ENCODE measurements around the gene ALDH1A3.

ALDH1A3 gene

GRCh38 chr15:100920516-100921135 lies 41.0 kb downstream of the ALDH1A3 start:
- TF ChIP-seq, protein P1, sequence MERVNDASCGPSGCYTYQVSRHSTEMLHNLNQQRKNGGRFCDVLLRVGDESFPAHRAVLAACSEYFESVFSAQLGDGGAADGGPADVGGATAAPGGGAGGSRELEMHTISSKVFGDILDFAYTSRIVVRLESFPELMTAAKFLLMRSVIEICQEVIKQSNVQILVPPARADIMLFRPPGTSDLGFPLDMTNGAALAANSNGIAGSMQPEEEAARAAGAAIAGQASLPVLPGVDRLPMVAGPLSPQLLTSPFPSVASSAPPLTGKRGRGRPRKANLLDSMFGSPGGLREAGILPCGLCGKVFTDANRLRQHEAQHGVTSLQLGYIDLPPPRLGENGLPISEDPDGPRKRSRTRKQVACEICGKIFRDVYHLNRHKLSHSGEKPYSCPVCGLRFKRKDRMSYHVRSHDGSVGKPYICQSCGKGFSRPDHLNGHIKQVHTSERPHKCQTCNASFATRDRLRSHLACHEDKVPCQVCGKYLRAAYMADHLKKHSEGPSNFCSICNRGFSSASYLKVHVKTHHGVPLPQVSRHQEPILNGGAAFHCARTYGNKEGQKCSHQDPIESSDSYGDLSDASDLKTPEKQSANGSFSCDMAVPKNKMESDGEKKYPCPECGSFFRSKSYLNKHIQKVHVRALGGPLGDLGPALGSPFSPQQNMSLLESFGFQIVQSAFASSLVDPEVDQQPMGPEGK (CRISPR knock-in tag; IDR thresholded peaks at IDR 0.05; ENCODE audit: borderline replicate concordance), result no peak
- TF ChIP-seq PPARA (CRISPR knock-in tag; IDR thresholded peaks at IDR 0.05; ENCODE audit: borderline replicate concordance) (no peak), ZNF8 (CRISPR knock-in tag; IDR thresholded peaks at IDR 0.05) (no peak), CSRNP3 (CRISPR knock-in tag; IDR thresholded peaks at IDR 0.05) (no peak), ISL1 (CRISPR knock-in tag; IDR thresholded peaks at IDR 0.05) (no peak)
- no peak for ATAC-seq

DNA sequence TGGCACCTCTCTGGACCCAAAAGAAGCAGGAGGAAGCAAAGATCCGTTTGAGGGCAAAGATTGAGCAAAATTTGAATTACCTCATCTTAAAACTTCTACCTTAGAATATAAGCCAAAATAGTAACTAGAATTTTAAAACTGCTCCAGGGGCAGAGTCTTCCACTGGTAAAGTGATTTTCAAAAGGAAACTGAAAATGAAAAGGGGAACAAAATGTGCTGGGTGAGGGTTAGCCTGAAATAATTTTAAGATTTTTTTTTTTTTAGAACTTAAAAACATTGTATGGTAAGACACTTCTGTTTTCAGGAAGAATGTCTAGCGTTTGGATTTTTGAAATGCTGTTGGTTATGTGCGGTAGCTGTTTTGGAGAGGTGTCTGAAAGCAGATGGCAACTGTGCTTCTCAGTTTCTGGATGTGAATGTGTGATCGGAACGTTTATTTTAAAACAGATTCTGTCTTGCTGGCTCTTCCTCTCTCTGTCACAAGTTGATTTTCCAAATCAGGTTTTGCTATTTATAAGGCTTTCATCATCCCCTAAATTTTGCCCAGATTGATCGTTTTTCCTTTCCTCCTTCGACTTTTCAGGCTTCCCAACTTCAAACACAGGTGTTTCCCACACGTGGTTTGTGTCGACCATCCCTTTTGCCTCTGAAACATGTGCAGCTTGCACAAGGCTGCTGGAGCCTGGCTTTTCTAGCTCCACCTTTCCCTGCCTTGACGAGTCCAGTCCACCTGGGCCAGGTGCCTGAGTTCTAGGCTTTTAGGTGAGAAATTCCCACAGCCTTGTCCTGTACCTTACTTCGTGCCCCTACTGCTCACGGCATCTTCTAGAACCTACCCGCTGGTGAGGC lies 42.8 kb downstream of the ALDH1A3 start:
- ATAC-seq, result no peak
- no peak for TF ChIP-seq CREB5 (CRISPR knock-in tag; IDR thresholded peaks at IDR 0.05; ENCODE audit: low read depth)
- TF ChIP-seq PPARA (CRISPR knock-in tag; IDR thresholded peaks at IDR 0.05; ENCODE audit: borderline replicate concordance), result no peak

- ATAC-seq, result no peak
- no peak for TF ChIP-seq CSDC2 (CRISPR knock-in tag; IDR thresholded peaks at IDR 0.05)
- TF ChIP-seq SNAI2 (CRISPR knock-in tag; IDR thresholded peaks at IDR 0.05), result no peak
- no peak for TF ChIP-seq TCF4 (CRISPR knock-in tag; IDR thresholded peaks at IDR 0.05; ENCODE audit: borderline replicate concordance)
- no peak for TF ChIP-seq ARNTL (CRISPR knock-in tag; IDR thresholded peaks at IDR 0.05; ENCODE audit: borderline replicate concordance, low read depth)
- no peak for TF ChIP-seq PPARA (CRISPR knock-in tag; IDR thresholded peaks at IDR 0.05; ENCODE audit: borderline replicate concordance)
- TF ChIP-seq ZC3H10 (CRISPR knock-in tag; IDR thresholded peaks at IDR 0.05), result no peak
- no peak for TF ChIP-seq RARB (CRISPR knock-in tag; IDR thresholded peaks at IDR 0.05)
- no peak for TF ChIP-seq BACH2 (CRISPR knock-in tag; IDR thresholded peaks at IDR 0.05; ENCODE audit: borderline replicate concordance)
- TF ChIP-seq TSHZ2 (CRISPR knock-in tag; IDR thresholded peaks at IDR 0.05), result no peak
- no peak for TF ChIP-seq POU6F1 (CRISPR knock-in tag; IDR thresholded peaks at IDR 0.05; ENCODE audit: borderline replicate concordance, low read depth)
- TF ChIP-seq ESRRG (CRISPR knock-in tag; IDR thresholded peaks at IDR 0.05), result no peak
- TF ChIP-seq OSR1 (CRISPR knock-in tag; IDR thresholded peaks at IDR 0.05), result no peak
Measured at GRCh38 chr15:100923076-100923475, 43.4 kb downstream of the ALDH1A3 start.

- no peak for ATAC-seq
- TF ChIP-seq ZNF8 (CRISPR knock-in tag; IDR thresholded peaks at IDR 0.05) (no peak), TSHZ2 (CRISPR knock-in tag; IDR thresholded peaks at IDR 0.05) (no peak), BACH2 (CRISPR knock-in tag; IDR thresholded peaks at IDR 0.05; ENCODE audit: borderline replicate concordance) (no peak), TCF4 (CRISPR knock-in tag; IDR thresholded peaks at IDR 0.05; ENCODE audit: borderline replicate concordance) (no peak), PPARA (CRISPR knock-in tag; IDR thresholded peaks at IDR 0.05; ENCODE audit: borderline replicate concordance) (no peak), TOX (CRISPR knock-in tag; IDR thresholded peaks at IDR 0.05; ENCODE audit: borderline replicate concordance) (no peak), ESRRG (CRISPR knock-in tag; IDR thresholded peaks at IDR 0.05) (no peak), ZC3H10 (CRISPR knock-in tag; IDR thresholded peaks at IDR 0.05) (no peak)
- TF ChIP-seq, protein P1 (CRISPR knock-in tag; IDR thresholded peaks at IDR 0.05; ENCODE audit: borderline replicate concordance), result no peak
Measured at GRCh38 chr15:100923902-100924301, 44.3 kb downstream of the ALDH1A3 start.
